HG03095 (cell line): ENCODE results near the gene DCLRE1B.

Source experiments
- ATAC-seq: cut with Tn5 transposase; IDR thresholded peaks from one replicate; pipeline ENCODE4 v1.9.1; 2021; ENCODE audit warnings: moderate library complexity; ENCODE audit not compliant: unreplicated experiment

Gene DCLRE1B

DNA sequence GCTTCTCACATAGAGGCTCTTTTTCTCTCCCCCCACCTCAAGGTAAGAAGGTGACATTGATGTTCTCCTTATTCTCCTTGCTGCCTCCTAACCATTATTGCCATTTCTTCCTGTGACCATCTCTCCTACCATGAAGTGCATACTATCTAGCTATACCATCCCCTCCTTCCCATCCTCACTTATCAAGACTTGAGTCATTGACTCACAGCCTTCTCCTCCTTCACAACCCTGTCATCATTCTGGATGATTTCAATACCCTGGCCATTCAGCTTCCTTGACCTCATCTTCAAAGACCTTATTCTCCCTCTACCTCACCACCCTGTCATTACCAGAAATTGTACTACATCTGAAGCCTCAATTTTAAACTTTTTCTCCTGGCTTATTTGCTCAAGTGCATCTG is 13.1 kb downstream of the DCLRE1B start:
- ATAC-seq: no peak

- no peak for ATAC-seq
Observed at GRCh38 chr1:113922957-113923356, 17.8 kb downstream of the DCLRE1B start.

- ATAC-seq: no peak
Observed at GRCh38 chr1:113924473-113924872, 19.3 kb downstream of the DCLRE1B start.

DNA sequence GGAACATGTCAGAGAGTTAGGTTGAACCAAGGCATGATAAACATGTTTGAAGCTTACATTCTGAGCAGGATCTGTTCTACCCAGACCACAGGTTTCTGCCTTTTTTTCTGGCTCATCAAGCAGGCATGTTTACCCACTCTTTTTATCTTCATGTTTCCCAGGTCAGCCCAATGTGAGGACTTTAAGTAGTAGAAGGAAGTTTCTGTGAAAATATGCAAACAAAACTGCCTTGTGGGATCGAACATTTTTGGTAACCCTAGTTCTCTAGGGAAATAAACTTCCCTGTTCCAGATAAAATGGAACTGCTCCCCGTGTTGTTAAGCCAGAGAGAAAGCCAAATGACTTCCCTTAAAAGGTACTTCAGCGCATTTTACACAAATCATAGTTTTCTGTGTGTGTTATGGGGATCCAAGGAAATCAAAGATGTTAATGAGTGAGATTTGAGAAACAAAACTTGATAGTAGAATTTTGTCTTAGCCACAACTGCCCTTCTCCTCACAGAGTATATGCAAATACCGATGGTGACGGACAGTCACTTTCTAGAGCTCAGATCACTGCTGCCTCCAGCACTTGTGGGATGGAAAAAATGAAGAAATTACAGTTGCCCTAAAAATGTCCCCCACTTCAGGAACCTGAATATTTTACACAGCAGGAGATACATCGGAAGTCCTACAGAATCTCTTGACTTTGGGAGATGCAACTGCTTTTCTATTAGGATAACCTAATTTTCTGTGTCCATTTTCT is 23.2 kb downstream of the DCLRE1B start:
- ATAC-seq: peak; percentile 32

- peak; percentile 64 for ATAC-seq
Observed at GRCh38 chr1:113928941-113929749, 24.0 kb downstream of the DCLRE1B start, which contains the start of gene HIPK1. Gene HIPK1, plus strand, starts transcription at chr1:113929324.

DNA sequence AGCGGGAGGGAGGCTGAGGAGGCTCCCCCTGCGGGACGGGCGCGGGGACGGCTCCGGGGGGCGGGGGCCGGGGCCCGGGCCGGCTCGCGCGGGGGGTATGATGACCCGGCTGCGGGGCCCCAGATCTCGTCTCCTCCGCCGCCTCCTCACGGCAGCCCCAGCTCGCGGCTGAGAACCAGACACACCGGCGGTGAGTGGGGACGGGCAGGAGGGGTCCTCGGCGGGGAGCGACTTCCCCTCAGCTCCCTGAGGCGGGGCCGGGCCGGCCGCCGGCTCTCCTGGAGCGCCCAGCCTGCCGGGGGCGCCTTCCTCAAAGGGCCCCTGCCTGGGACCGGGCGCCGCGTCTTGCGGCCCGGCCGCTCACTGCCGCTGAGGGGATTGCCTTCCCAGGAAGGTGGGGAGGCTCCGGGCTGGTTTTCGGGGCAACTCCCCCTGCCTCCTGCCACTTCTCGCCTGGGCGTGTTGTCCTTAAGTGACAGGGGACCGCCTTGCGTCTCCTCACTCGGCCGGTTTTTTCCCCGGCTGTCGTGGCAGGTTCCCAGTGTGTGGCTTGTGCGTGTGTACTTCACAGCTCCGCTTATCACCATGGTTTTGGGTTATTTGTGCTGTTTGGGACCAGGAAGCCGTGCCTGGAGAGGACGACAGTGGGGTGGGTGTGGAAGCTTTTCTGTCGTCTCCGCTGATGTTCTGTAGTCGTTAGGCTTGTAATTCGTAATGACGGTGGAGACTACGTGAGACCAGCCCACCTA is 24.8 kb downstream of the DCLRE1B start:
- ATAC-seq: peak; percentile 32

- peak; percentile 32 for ATAC-seq
Observed at GRCh38 chr1:113930499-113931161, 25.5 kb downstream of the DCLRE1B start.

DNA sequence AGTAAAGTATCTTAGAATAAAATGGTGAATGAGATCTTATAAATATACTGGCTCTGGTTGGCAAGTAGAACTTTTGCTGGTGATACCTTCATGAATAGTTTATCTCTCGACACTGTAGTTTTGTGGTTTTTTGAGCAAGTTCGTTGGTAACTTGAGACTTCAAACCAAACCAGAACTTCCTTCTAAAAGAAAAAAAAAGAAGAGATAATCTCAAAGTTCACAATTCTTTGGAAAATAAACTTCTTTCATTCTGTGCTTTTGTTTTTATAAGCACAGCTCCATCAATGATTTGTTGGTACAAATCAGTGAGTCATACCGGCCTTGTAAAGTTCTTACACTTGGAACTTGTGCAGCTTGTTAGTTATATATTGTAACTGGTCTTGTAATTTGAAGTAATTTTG is 26.3 kb downstream of the DCLRE1B start:
- ATAC-seq: no peak

DNA sequence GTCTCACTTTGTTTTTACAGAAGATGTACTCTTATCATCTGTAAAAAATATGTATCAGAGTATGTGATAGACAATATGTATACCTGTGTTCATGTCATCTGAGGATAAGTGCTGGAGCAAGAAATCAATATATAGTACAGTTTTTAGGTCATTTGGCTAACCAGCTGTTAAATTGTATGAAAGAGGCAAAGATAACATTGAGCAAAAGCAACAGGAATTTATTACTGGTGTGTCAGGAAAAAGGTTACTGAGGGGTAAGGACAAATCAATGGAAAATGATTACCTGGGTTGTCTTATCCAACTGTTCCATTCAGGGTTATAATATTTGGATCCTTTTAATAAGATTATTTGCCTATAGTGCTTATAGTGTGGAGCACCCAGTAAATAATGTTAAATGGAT is 28.9 kb downstream of the DCLRE1B start:
- ATAC-seq: no peak

DNA sequence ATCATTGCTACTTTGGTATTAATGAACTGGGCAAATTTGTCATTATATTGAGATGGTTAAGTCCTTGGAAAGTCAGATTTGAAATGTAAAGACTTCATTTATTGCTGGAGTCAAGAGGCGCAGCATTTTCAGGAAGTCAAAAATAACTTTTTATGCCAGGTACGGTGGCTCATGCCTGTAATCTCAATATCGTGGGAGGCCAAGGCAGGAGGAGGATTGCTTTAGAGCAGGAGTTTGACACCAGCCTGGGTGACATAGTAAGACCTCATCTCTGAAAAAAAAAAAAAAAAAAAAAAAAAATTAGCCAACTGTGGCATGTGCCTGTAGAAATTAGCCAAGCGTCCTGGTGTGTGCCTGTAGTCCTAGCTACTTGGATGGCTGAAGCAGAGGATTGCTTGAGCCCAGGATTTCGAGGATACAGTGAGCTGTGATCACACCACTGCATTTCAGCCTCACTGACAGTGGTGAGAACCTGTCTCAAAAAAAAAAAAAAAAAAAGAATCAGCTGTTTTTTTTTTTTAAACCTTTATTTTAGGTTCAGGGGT is 29.5 kb downstream of the DCLRE1B start:
- ATAC-seq: no peak

DNA sequence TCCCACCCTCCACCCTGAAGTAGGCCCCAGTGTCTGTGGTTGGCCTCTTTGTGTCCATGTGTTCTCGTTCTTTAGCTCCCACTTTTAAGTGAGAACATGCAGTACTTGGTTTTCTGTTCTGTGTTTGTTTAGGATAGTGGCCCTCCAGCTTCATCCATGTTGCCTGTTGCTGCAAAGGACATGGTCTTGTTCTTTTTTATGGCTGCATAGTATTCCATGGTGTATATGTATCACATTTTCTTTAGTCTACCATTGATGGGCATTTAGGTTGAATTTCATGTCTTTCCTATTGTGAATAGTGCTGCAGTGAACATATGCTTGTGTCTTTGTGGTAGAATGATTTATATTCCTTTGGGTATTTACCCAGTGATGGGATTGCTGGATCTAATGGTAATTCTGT is 30.1 kb downstream of the DCLRE1B start:
- ATAC-seq: no peak

- no peak for ATAC-seq
Observed at GRCh38 chr1:113935970-113936369, 30.8 kb downstream of the DCLRE1B start.

- ATAC-seq: no peak
Observed at GRCh38 chr1:113937146-113937545, 32.0 kb downstream of the DCLRE1B start.

- no peak for ATAC-seq
Observed at GRCh38 chr1:113938192-113938591, 33.1 kb downstream of the DCLRE1B start.

GRCh38 chr1:113940365-113941244 is 35.5 kb downstream of the DCLRE1B start:
- peak; percentile 47 for ATAC-seq

GRCh38 chr1:113941245-113941559 is 36.1 kb downstream of the DCLRE1B start:
- no peak for ATAC-seq

- no peak for ATAC-seq
Observed at GRCh38 chr1:113942527-113942926, 37.4 kb downstream of the DCLRE1B start.

GRCh38 chr1:113943028-113943811 is 38.1 kb downstream of the DCLRE1B start:
- no peak for ATAC-seq

DNA sequence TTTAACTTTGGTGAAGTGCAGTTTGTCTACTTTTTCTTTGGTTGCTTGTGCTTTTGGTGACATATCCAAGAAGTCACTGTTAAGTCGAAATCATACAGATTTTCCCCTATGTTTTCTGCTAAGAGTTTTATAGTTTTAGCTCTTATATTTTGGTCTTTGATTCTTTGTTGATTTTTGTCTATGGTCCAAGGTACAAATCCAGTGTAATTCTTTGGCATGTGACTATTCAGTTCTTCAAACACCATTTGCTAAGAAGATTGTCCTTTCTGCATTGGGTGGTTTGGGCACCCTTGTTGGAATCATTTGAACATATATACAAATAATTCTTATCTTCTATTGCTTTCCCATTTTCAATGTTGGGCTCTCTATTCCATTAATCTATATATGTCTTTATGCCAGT is 40.2 kb downstream of the DCLRE1B start:
- ATAC-seq: no peak
